ENCODE data around the gene RNASEL.

GRCh38 chr1:182567629-182568028, 21.4 kb downstream of the RNASEL start:
- TF ChIP-seq CTCF (conservative IDR thresholded peaks at IDR 0.05): no peak
- TF ChIP-seq ZFX (IDR thresholded peaks at IDR 0.05): no peak

Data from C4-2B (cell line).